GM10248 (cell line): ENCODE results near the gene TTI1.

ENCODE experiments used
- CTCF ChIA-PET: fragments of 300-600 bp; sonication (Branson Sonifier 250); formaldehyde crosslinking; extraction: SDS; loops from one replicate; lab custom pipeline; 2021; ENCODE audit warnings: antibody characterized with exemption; lab: Yijun Ruan, JAX
- POLR2A ChIA-PET: fragments of 350-650 bp; sonication (Branson Sonifier 250); formaldehyde crosslinking; extraction: SDS; loops from one replicate; lab custom pipeline; 2020; ENCODE audit warnings: antibody characterized with exemption; lab: Yijun Ruan, JAX
- DNase-seq: peaks from one replicate; pipeline ENCODE4 v3.0.0; 2012; ENCODE audit errors: extremely low spot score
- CTCF ChIP-seq: IDR thresholded peaks from 2 replicates; pipeline ENCODE4 v1.5.1; 2012; ENCODE audit warnings: mild to moderate bottlenecking, low read depth; ENCODE audit errors: extremely low read depth, missing control alignments, control extremely low read depth

TTI1 gene

GRCh38 chr20:37956107-37956585 lies 77.1 kb downstream of the TTI1 start:
- ChIA-PET CTCF (no interaction called here), POLR2A (interaction anchor here (0.7 kb wide), 1 partner anchor 36 kb away, joined by 3 read pairs; no protein-coding TSS in a partner anchor)
- no peak for TF ChIP-seq CTCF
- DNase-seq: no peak

DNA sequence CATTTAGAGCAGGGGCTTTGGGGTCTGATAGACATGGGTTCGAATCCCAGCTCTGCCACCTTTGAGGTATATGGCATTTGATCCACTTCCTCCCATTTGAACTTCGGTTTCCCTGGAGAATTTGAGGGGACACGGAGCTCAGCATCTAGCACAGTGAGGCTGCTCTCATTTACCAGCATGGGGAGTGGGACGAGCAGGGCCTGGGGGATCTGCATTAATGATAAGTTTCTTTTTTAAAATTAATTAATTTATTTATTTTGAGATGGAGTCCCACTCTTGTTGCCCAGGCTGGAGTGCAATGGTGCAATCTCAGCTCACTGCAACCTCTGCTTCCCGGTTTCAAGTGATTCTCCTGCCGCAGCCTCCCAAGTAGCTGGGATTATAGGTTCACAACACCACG lies 77.7 kb downstream of the TTI1 start:
- CTCF ChIA-PET: interaction anchor here (1.0 kb wide), 1 partner anchor 266 kb away, joined by 3 read pairs; no protein-coding TSS in a partner anchor
- TF ChIP-seq CTCF: no peak
- POLR2A ChIA-PET: no interaction called here
- no peak for DNase-seq

GRCh38 chr20:37954626-37955025 lies 78.6 kb downstream of the TTI1 start:
- TF ChIP-seq CTCF: no peak
- ChIA-PET CTCF (interaction anchor here (1.0 to 1.2 kb wide), 2 partner anchors 11 to 267 kb away, joined by 3 read pairs; no protein-coding TSS in a partner anchor), POLR2A (no interaction called here)
- no peak for DNase-seq

DNA sequence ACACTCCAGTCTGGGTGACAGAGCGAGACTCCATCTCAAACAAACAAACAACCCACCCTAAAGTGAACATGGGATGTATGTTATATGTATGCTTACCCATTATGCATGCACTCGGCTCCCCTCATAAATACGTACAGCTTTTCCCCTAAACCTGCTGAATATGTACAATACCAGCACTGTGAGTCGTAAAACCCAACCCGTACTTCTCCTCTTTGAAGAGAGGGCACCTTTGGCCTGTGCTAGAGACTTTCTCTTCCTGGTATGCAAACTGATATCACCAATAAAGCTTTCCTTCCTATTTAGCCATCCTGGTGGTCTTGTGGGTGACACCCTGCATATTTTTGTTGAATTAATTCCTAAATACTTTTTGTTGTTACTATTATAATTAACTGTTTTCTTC lies 79.1 kb downstream of the TTI1 start:
- POLR2A ChIA-PET: no interaction called here
- no peak for TF ChIP-seq CTCF
- CTCF ChIA-PET: interaction anchor here (1.2 kb wide), 1 partner anchor 11 kb away, joined by 3 read pairs; no protein-coding TSS in a partner anchor

GRCh38 chr20:37948956-37949355 lies 84.3 kb downstream of the TTI1 start:
- CTCF ChIA-PET: no interaction called here
- POLR2A ChIA-PET: no interaction called here
- DNase-seq: no peak
- no peak for TF ChIP-seq CTCF

More for the DNA sequence above, 79.1 kb downstream of the TTI1 start:
- no peak for DNase-seq

GRCh38 chr20:37947943-37948342 lies 85.3 kb downstream of the TTI1 start:
- no peak for TF ChIP-seq CTCF
- DNase-seq: no peak
- ChIA-PET POLR2A (no interaction called here), CTCF (interaction anchor here (1.2 kb wide), 1 partner anchor 20 kb away, joined by 3 read pairs; no protein-coding TSS in a partner anchor)
